IMR-90 (cell line): ENCODE data around the gene PITPNB. TPM values are rescaled to one million over a fixed set of nuclear protein-coding genes. Genes with fewer than 3 reads are reported as not detected.

Experiments used
- ATAC-seq: fragments of 200-7000 bp; cut with Tn5 transposase; 2 replicates; pipeline ENCODE4 v1.9.1; 2020; ENCODE audit warnings: low read depth, mild to moderate bottlenecking, moderate library complexity
- BruUV-seq: library from RNA; stranded (reverse); fragments of 400-500 nt; replicated peaks from 2 replicates; lab custom pipeline; 2021; lab: Mats Ljungman, UMichigan
- CTCF ChIA-PET: fragments of 300-600 bp; formaldehyde crosslinking; extraction: SDS; loops from one replicate; lab custom pipeline; 2021; ENCODE audit warnings: antibody characterized with exemption; lab: Yijun Ruan, JAX
- POLR2A ChIA-PET: fragments of 300-600 bp; sonication (Branson Sonifier 250); formaldehyde crosslinking; loops from one replicate; lab custom pipeline; 2022; ENCODE audit warnings: antibody characterized with exemption; ENCODE audit not compliant: unreplicated experiment; lab: Charles Lee
- DNase-seq: peaks from one replicate; pipeline ENCODE4 v3.0.0; 2013
- H2AFZ ChIP-seq: replicated peaks from 2 replicates; pipeline ENCODE3; 2013; ENCODE audit warnings: low read length, mild to moderate bottlenecking; ENCODE audit not compliant: poor library complexity
- H2AK5ac ChIP-seq: 2 replicates; pipeline ENCODE4 v1.6.1; 2013; ENCODE audit warnings: low read depth, low read length, inconsistent platforms
- H2AK9ac ChIP-seq: replicated peaks from 2 replicates; pipeline ENCODE3; 2013; ENCODE audit warnings: mild to moderate bottlenecking, low read depth, low read length, moderate library complexity; ENCODE audit not compliant: poor library complexity
- H2BK120ac ChIP-seq: 2 replicates; pipeline ENCODE4 v1.6.1; 2013; ENCODE audit warnings: low read depth, low read length, inconsistent platforms
- H2BK15ac ChIP-seq: 3 replicates; pipeline ENCODE4 v1.6.1; 2013; ENCODE audit warnings: low read depth, low read length, inconsistent platforms
- H2BK20ac ChIP-seq: 2 replicates; pipeline ENCODE4 v1.6.1; 2013; ENCODE audit warnings: low read depth, mild to moderate bottlenecking, inconsistent platforms, low read length, moderate library complexity
- H2BK5ac ChIP-seq: 2 replicates; pipeline ENCODE4 v1.6.1; 2013; ENCODE audit warnings: mild to moderate bottlenecking, low read depth, low read length, inconsistent platforms; ENCODE audit not compliant: poor library complexity, severe bottlenecking
- H3K14ac ChIP-seq: replicated peaks from 2 replicates; pipeline ENCODE4 v1.6.1; 2013; ENCODE audit warnings: low read depth, low read length, inconsistent platforms
- H3K18ac ChIP-seq: 2 replicates; pipeline ENCODE4 v1.6.1; 2013; ENCODE audit warnings: low read depth, low read length, control low read depth
- H3K23ac ChIP-seq: 2 replicates; pipeline ENCODE4 v1.6.1; 2013; ENCODE audit warnings: low read depth, low read length, inconsistent platforms
- H3K27ac ChIP-seq: 2 replicates; pipeline ENCODE4 v1.5.1; 2013; ENCODE audit warnings: mild to moderate bottlenecking, control low read depth, low read length; ENCODE audit not compliant: insufficient read depth
- H3K27me3 ChIP-seq: 2 replicates; pipeline ENCODE4 v1.6.1; 2013; ENCODE audit warnings: low read length; ENCODE audit not compliant: control insufficient read depth, insufficient read depth
- H3K36me3 ChIP-seq: 2 replicates; pipeline ENCODE4 v1.6.1; 2013; ENCODE audit warnings: low read length, mixed read lengths; ENCODE audit not compliant: control insufficient read depth, insufficient read depth
- H3K4ac ChIP-seq: 2 replicates; pipeline ENCODE4 v1.6.1; 2013; ENCODE audit warnings: low read depth, low read length, inconsistent platforms
- H3K4me1 ChIP-seq: 2 replicates; pipeline ENCODE4 v1.6.1; 2013; ENCODE audit warnings: low read length, mixed read lengths; ENCODE audit not compliant: control insufficient read depth, insufficient read depth
- H3K4me2 ChIP-seq: 2 replicates; pipeline ENCODE4 v1.6.1; 2013; ENCODE audit warnings: low read depth, mild to moderate bottlenecking, control low read depth, low read length, moderate library complexity
- H3K4me3 ChIP-seq: 2 replicates; pipeline ENCODE4 v1.5.1; 2013; ENCODE audit warnings: low read depth, mild to moderate bottlenecking, control low read depth, low read length, moderate library complexity; ENCODE audit not compliant: insufficient read depth
- H3K56ac ChIP-seq: 2 replicates; pipeline ENCODE4 v1.6.1; 2013; ENCODE audit warnings: low read length, inconsistent platforms; ENCODE audit not compliant: insufficient read depth; ENCODE audit errors: extremely low read depth
- H3K79me1 ChIP-seq, 2 experiments: 2 replicates each; pipeline ENCODE4 v1.6.1; 2013; ENCODE audit warnings: low read length in 2 of 2, inconsistent platforms in 1 of 2, low read depth in 1 of 2
- H3K9ac ChIP-seq: 2 replicates; pipeline ENCODE4 v1.6.1; 2013; ENCODE audit warnings: low read depth, low read length, control low read depth
- H3K9me1 ChIP-seq: 2 replicates; pipeline ENCODE4 v1.6.1; 2013; ENCODE audit warnings: low read length, inconsistent platforms; ENCODE audit not compliant: insufficient read depth
- H3K9me3 ChIP-seq: 2 replicates; pipeline ENCODE4 v1.6.1; 2013; ENCODE audit warnings: low read length; ENCODE audit not compliant: control insufficient read depth, insufficient read depth
- H4K20me1 ChIP-seq: 2 replicates; pipeline ENCODE4 v1.6.1; 2013; ENCODE audit warnings: low read length, inconsistent platforms; ENCODE audit not compliant: insufficient read depth
- H4K5ac ChIP-seq: 2 replicates; pipeline ENCODE4 v1.6.1; 2013; ENCODE audit warnings: mild to moderate bottlenecking, low read depth, low read length, control low read depth
- H4K8ac ChIP-seq, 2 experiments: 2 replicates each; pipeline ENCODE4 v1.6.1; 2013; ENCODE audit warnings: low read depth in 2 of 2, low read length in 2 of 2, control low read depth in 1 of 2, inconsistent platforms in 1 of 2
- H4K91ac ChIP-seq: 2 replicates; pipeline ENCODE4 v1.6.1; 2013; ENCODE audit warnings: low read depth, low read length, inconsistent platforms; ENCODE audit not compliant: insufficient read depth
- CHD1 ChIP-seq: IDR thresholded peaks from 2 replicates; pipeline ENCODE4 v1.6.1; 2012; ENCODE audit warnings: low read depth, low read length, improper control_type of control experiment
- RCOR1 ChIP-seq: IDR thresholded peaks from 2 replicates; pipeline ENCODE4 v1.6.1; 2012; ENCODE audit warnings: mild to moderate bottlenecking, low read length, improper control_type of control experiment; ENCODE audit not compliant: insufficient replicate concordance
- USF2 ChIP-seq: fragments of 150-350 bp; IDR thresholded peaks from 2 replicates; pipeline ENCODE4 v1.6.1; 2017; ENCODE audit warnings: mild to moderate bottlenecking, antibody characterized with exemption, low read length, low read depth
- dilution Hi-C: fragments of 300-500 bp; cut with HindIII; formaldehyde crosslinking; loops from one replicate; pipeline ENCODE4 v1.14.3; 2018; ENCODE audit warnings: low sequenced_read_pairs; ENCODE audit not compliant: unreplicated experiment
- in situ Hi-C: fragments of 300-500 bp; cut with MboI; formaldehyde crosslinking; loops from 3 replicates; pipeline ENCODE4 v1.14.3; 2019; ENCODE audit warnings: low sequenced_read_pairs, inconsistent platforms, mixed read lengths
- intact Hi-C: fragments of 100-400 bp; cut with micrococcal nuclease; formaldehyde crosslinking; loops from 2 replicates; pipeline ENCODE4 v1.10.0; 2022
- polyA plus RNA-seq, 3 experiments: library from polyadenylated mRNA; depleted of rRNA; stranded (reverse); fragments of >200 nt; gene quantifications; 2 replicates each; pipeline ENCODE4 v1.2.3, GENCODE V29; 2012; ENCODE audit warnings: low replicate concordance in 1 of 3
- total RNA-seq: library from RNA; depleted of rRNA; stranded (reverse); fragments of >200 nt; gene quantifications from 2 replicates; pipeline ENCODE4 v1.2.3, GENCODE V29; 2012

Gene PITPNB
- total and polyA plus RNA-seq, 2 of the 4 experiments (the other 2 are of a cell fraction) = 19.7 to 54.5 TPM

- Histone ChIP-seq H2AK9ac (no peak overlapping the region), H3K27ac (no peak overlapping the region), H3K4me1 (peaks cover 25% of the 10 kb centered on the region), H4K8ac (no peak overlapping the region; a peak in 1 of 4 replicates), H3K79me1 (peaks cover 37 to 75% of the 10 kb centered on the region in 2 experiments), H3K4me2 (no peak overlapping the region), H3K4ac (no peak overlapping the region), H2AFZ (no peak overlapping the region), H3K14ac (no peak overlapping the region), H2BK5ac (peak overlapping the region; percentile 10), H3K9me3 (no peaks in the 10 kb centered on the region), H2BK20ac (no peak overlapping the region), H3K27me3 (no peaks in the 10 kb centered on the region), H3K56ac (no peak overlapping the region), H3K36me3 (peaks cover 7% of the 10 kb centered on the region), H3K9ac (no peak overlapping the region), H2BK120ac (no peak overlapping the region), H2AK5ac (no peak overlapping the region), H3K9me1 (peaks cover 9% of the 10 kb centered on the region), H4K20me1 (no peaks in the 10 kb centered on the region; the same call in 1 of the 2 replicates), H3K23ac (no peak overlapping the region), H3K4me3 (no peak overlapping the region), H2BK15ac (no peak overlapping the region), H4K91ac (no peak overlapping the region), H3K18ac (no peak overlapping the region), H4K5ac (no peak overlapping the region)
- no TSS peak for BruUV-seq
- no peak for ATAC-seq
- DNase-seq = no peak
- TF ChIP-seq RCOR1 (no peak), USF2 (no peak), CHD1 (no peak)
- ChIA-PET CTCF (interaction anchor here (0.6 to 2.9 kb wide), 3 partner anchors 10 to 123 kb away, joined by 3 to 9 read pairs (median 4); no protein-coding TSS in a partner anchor), POLR2A (no interaction called here)
- intact Hi-C loops (no loop called here), in situ Hi-C loops (no loop called here), dilution Hi-C loops (no loop called here)
These were observed 40.5 kb downstream of the PITPNB start for GRCh38 chr22:27878541-27878940.
